Femur (tissue), 1 donor: ENCODE data around the gene ITFG2.
A peak's percentile ranks its signal among the peaks of the same experiment; 100 is the strongest.
"Not testable (repeated sequence)": the region's sequence is repeated elsewhere in the genome, so short reads cannot be mapped to it uniquely, and the experiment has no call there.

Experiments used
- DNase-seq: peaks from one replicate; pipeline ENCODE4 v3.0.0-alpha.2; 2017

The ITFG2 gene

DNA sequence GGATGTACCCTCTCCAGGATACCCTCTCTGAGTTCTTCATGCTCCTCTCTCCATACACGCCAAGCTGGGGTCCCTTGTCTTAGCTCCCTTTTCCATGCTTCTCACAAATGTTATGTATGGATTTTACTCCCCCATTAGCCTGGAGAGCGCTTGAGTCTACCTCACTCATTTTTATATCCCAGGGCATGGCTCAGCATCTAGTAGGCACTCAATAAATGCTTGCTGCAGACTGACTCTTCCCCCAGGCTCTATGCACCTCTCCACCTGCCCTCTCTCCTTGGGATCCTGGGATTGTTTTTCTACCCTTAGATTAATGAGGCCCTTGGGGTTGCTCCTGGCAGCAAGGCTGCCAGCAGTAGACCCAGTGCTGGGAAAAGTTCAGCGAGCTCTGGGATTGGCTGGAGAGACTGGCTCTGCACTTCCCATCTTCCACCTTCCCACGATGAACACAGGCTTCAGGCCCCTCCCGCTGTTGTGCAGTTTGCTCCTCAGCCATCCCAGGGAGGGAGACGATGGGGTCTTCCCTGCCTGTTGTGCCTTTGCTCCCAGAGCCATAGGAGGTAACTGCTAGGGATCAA lies 20.2 kb downstream of the ITFG2 start:
- DNase-seq: no peak

DNA sequence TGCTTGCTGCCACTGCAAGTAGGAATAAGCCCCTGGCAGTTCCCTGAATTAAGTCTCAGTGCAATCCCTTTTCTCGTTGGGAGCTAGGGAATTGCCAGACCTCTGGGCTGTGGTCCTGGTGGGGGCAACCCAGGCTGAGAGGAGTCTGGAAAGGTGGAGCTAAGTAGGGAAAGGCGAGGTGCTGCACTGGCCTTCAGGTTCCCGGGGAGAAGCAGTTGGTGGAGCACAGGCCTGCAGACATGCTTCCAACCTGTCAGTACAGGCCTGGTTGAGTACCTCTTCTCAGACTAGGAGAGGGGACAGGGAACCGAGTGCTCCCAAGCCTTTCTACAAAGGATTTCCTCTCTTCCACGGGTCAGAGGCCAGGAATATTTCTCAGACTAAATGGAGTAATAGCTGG lies 20.9 kb downstream of the ITFG2 start:
- DNase-seq: no peak

DNA sequence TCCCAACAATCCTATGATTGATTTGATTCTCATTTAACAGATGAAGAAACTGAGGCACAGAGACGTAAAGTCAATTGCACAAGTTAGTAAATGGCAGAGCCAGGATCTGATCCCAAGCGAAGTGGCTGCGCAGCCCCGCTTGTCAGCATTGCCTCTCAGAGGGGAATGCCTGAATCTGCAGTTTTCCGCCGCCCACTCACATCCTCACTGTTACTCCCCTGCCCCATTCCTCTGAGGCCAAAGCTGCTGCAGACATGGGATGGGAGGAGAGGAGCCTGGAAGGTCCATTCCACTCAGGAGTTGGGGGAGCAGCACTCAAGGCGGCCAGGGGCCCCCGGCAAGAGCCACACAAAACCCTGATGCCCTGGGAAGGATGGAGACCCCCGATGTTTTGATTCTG lies 21.3 kb downstream of the ITFG2 start:
- no peak for DNase-seq

DNA sequence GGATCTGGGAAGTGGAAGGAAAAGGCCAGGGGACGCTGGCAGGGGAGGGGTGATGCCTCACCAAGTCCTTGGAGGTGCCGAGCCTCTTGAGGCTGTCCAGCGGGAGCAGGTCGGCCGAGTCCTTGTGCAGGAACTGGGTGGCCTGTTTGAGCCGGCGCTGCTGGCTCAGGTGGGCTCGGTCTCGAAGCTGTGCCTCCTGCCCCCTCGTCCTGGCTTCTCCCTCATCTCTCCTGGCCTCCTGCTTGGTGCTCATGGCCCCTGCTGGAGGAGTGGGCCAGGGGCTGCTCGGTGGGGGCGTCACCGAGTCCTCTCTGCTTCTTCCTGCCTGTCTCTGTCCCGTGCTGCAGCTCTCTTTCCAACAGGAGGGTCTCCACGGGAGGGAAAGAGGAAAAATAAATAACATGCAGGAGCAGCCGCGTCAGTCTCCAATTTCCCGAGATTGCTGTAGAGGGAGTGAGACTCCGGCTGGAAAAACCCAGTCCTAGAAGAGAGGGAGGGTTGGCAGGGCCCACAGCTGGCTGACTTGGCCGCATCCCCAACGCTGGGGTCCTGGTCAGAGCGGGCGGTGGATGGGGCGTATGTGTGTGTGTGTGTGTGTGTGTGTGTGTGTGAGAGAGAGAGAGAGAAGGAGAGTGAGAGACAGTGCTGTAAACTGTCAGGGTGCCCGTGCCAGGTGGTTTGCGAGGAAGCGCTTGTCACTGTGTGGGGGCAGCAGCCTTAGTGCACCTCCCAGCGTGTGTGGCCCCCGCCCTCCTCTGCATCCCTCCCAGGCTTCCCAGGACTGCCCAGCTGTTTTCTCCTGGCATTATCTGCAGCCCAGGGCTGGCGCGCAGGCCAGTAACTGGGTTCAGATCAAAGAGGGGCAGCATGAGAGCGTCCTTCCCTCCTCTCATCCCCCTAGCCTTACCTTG lies 22.4 kb downstream of the ITFG2 start, which contains the start of gene NRIP2:
Gene NRIP2, minus strand, starts transcription at position 455 of the 911 bp plus-strand sequence. Its CDS starts 52 bp downstream, at position 403.
- peak; percentile 90 for DNase-seq

DNA sequence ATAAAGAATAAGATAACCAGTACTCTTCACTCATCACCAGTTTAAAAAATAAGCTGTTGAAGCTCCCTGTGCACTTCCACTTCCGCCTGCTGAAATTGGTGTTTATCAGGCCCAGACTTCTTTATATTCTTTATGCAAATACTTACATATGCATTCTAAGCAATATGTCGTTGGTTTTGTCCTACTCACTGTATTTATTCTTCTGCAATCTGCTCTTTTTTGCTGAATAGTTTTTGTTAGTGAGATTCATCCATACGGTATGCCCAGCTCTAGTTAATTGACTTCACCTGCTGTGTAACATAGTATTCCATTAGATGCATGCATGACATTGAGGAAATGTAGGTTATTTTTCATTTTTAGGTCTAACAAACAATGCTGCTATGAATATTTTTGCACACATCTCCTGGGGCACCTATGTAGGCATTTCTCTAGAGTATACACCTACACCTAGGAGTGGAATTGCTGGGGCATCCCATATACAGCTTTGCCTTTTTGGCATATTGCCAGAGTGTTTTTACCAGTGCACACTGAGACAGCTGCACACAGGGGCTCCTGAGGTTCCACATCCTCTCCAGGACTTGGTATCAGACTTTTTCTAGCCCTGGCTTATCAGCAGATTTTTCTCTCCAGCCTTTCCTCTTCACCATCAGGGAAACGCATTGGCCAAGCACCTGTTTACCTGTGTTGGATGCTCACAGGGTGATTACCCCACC lies 23.4 kb downstream of the ITFG2 start:
- DNase-seq: no peak

DNA sequence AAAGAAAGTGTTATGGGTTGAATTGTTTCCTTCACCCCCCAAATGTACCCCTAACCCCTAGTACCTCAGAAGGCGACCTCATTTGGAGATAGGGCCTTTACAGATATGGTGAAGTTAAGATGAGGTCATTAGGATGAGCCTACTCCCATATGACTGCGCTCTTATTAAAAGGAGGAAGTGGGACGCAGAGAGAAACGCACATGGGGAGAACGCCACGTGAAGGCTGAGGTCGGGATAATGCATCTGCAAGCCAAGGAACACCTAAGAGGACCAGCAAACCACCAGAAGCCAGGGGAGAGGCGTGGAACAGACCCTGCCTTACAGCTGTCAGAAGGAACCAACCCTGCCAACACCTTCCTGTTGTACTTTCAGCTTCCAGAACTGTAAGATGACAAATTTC lies 24.1 kb downstream of the ITFG2 start:
- DNase-seq: no peak

DNA sequence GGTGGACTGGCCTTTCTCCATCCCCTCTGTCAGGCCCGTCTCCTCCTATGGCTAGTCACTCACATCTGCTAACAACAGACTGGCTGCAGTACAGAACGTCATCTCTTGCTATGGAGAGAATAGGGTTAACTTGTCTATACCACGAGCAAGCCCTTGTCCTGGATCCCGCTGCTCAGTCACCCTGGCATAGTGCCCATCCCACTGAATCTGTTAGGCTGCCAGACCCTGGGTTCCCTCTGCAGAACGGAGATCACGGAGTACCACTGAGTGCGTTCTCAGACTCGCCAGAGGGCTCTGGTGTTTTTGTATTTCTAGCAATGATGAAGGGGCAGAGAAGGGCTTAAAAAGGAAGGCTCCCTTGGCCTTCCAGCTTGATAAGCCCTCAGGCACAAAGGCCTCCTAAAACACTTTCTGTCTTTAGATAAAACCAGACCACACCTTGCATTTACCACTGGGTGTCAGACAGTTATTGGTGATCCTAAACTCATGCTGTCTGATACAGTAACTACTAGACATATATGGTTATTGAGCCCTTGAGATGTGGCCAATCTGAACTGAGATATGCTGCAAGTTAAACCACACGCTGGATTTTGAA lies 28.7 kb downstream of the ITFG2 start:
- no peak for DNase-seq

DNA sequence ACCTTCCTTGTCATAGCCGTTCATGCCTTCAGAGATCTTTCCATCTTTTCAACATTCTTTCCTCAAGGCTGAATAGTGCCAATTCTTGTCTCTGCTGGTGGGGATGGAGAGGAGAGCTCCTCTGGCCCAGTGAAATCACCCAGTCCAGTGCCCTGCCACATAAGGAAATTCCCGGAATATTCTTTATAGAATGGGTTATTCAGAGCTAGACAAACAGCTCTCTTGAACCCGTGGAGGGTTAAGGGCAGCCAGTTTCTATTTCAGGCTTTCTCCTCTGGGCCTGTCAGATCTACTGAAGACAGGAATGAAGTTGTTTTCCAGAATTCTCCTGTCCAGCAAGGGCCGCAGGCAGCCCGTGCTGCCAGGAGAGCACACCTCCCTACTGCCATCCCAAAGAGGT lies 30.5 kb downstream of the ITFG2 start:
- DNase-seq: no peak

DNA sequence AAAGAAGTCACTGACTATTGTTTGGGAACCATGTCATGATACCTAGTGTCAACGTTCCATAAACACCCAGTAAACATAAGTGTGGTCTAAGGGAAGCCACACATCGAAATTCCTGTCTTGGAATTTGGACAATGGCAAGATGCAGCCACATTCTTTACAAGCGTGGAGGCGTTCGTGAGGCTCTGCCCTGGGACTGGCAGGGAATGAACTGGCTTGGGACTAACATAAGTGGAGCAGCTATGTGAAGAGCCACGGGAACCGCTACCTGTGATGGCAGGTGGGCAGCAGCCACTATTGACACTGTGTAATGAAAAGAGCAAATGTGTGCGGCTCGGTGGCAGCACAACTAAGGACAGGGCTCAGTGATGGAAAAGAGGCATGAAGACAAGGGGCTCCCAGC lies 32.3 kb downstream of the ITFG2 start:
- DNase-seq: no peak

DNA sequence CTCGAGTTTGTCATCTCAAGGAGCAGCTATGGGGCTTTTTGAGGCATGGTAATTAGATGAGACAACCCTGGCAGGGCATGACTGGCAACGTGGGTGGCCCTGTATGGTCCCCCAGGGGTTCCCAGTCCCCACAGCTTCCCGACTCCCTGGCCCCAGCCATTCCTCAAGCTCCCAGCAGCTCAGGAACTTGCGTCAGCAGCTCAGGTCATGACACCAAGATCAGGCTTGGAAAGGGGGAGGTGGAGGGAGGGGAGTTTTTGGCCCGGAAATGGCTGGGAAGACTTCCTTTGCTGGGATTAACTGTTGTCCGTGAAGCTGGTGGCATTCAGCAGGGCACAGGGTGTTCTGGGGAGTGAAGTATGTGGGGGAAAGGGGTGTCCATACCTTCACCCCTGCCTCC lies 32.8 kb downstream of the ITFG2 start:
- peak; percentile 57 for DNase-seq

DNA sequence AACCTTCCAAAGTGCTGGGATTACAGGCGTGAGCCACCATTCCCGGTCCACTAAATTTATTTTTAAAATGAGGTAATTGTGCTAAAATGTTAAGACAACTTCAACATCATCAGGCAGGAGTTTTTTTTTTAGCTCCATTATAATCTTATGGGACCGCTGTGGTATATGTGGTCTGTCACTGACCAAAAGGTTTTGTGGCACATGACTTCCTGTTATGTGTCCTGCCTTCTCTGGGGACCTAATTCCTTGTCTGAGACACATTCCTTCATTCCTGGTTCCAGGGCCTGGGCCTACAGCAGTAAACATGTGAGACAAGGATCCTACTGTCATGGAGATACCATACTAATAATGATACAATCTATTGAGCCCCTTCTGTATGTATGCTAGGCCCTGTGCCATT lies 39.5 kb downstream of the ITFG2 start:
- no peak for DNase-seq

DNA sequence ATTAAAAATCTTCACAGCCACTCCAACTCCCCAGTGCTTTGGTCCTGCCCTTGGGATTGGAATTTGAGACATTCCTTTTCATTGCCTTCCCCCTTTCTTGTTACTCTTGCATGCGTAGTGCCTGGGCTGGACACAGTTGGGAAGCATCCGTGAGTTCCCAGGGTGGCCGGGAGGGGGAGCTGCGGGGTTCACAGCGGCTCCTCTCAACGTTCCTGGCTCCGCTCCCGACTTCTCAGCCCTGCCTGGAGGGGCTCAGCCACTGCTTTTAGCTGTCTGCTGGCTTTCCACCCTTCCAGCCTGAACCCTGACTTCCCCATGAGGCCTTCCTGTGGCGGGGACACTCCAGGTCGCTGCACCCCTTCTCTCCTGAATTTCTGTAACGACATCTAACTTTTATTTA lies 41.2 kb downstream of the ITFG2 start:
- DNase-seq: peak; percentile 89

DNA sequence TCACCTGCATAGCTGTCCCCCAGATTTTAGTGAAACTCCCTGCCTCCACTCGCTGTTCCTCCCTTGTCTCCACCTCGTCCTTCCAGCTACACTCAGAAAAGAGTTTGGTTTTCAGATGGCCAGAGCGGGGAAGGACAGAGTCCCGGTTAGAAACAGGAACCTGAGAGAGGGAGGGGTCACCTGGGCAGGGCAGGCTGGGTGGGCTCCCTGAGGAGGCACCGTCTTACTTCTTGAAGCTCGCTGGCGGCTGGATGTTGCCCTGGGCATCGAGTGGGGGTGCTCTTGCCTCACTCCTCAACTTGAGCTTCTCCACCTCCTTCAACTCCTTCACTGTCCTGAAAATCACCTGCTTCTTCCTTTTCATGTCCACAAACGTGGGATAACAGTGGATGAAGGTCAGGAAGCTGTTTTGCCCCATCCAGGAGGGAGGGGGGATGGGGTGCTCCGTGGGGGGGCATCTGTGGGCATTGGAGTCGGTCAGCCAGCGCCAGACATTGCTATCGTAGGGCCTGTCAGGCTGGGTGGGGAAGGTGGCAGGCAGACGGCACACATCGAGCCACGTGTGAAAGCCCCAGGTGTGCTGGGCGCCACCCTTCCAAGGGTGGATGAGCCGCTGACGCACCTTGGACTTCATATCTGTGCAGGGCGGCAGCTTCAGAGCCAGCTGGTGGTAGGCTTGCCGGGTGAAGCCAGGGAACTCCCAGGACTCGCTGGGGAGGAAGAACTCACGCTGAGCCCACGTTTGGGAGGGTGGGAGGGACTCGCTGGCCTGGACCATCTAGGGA lies 42.4 kb downstream of the ITFG2 start:
- no peak for DNase-seq

DNA sequence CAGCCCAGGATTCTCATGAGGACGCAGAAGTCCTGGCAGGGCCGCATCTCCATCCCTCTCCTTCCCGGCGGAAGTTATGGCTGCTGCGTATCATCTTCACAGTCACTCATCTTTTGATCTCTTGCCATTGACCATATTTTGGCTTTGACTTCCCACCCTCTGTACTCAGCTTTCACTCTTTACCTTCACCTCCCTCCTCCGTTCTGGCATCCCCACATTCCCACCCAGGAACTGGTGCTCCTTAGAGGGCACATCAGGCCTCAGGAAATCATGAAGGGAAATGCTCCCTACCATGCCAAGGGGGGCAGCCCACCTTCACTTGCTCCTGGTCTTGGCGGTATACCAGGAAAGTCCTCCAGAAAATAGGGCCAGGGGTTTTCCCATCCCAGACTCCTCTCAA lies 43.1 kb downstream of the ITFG2 start:
- DNase-seq: no peak

DNA sequence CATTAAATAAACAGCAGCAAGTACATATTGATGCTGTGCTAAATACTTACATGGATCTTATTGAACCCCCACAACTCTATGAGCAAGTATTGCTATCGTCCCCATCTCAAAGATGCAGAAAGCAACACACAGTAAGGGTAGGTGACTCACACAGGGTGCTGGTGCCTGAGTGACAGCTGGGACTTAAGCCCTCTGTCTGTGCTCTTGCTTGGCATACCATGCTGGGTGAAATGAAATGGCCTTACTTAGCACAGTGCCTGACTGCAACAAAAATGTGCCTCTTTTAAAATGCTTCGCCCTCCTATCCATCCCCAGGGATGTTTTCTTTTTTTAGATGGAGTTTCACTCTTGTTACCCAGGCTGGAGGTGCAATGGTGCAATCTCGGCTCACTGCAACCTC lies 43.6 kb downstream of the ITFG2 start:
- DNase-seq: no peak

DNA sequence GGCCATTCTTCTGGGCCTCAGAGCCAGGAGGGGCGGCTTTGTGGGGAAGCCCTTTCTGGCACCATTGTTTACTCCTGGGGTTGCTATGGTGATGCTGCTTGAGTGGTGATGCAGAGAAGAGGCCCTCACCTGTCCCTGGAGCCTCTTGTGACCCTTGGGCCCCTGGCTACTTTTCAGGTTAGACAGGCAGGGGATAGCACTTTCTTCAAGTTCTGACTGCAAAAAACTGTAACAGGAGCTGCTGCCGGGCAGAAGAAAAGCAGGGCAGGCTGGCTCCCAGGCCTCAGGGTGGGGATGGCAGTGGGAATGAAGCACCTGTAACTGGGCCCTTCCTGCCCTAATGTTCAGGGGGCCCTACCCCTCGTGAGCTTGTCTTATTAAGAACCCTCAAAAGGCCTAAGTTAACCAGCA lies 44.6 kb downstream of the ITFG2 start, which contains the start of gene TEX52:
Gene TEX52, minus strand, starts transcription at position 19 of the 411 bp plus-strand sequence. Its CDS starts 13 bp downstream, at position 6.
- DNase-seq: no peak

DNA sequence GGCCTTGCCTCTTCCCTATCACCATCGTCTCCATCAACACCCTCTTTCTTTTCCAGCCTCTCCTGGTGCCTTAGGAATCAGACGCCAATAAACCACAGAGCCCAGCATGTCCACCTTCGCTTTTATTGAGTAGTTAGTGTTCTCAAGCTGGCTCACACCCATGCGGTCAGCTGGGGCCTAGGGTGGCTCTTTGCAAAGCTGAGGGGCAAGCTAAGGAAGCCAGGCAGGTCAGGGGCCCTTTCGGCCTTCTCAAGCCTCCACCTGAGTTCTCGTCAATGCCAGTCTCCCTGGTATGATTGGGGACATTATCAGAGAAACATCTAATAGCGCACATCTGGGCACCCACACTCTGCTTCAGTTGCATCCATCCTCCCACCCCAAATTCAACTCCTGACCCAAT lies 45.1 kb downstream of the ITFG2 start:
- no peak for DNase-seq

DNA sequence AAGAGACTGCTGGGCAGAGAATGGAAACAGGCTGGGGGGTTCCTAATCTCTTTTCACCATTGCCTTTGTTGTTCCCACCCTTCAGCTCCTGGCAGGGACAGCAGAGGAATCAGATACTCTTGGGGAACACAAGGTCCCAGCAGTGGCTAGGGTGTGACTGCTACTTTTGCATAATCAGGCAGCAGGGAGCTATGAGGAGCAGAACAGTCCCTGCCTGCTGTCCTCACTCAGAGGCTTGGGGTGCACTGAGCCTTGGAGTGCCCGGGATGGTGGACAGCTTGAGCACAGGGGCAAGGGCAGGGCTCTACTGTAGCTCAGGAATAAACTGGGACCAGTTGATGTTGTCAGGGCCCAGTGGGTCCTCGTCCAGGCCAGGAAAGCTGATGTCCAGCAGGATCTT lies 45.9 kb downstream of the ITFG2 start:
- no peak for DNase-seq

DNA sequence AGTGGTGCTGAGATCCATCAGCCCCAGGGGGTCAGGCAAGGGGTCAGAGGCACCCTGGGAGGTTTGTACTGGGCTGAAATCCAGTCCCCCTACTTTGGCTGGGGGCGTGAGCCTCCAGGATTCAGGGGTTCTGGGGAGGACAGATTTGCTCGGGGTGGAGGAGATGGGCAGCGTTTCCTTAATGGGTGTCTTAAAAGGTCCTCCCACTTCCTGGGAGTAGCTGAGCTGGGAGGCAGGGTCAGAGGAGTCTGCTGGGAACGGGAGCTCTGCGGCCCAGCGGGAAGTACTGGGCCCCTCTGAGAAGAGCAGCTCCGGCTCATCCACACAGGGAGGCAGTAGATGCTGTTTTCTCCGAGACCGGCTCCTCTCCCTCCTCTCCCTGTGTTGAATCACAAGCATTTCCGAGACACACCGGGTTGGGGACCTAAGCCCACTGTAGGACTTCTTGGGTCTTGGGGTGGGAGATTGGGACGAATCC lies 46.5 kb downstream of the ITFG2 start:
- DNase-seq: no peak

DNA sequence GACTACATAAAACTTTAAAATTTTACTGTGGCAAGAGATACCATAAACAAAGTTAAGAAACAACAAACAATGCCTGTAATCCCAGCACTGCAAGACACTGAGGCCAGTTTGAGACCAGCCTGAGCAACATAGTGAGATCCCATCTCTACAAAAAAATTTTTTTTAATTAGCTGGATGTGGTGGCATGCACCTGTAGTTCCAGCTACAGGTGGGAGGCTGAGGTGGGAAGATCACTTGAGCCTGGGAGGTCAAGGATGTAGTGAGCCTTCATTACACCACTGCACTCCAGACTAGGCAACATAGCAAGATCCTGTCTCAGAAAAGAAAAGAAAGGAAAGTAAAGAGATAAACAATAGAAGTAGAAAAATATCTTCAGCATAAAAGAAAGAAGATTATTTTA lies 47.7 kb downstream of the ITFG2 start:
- DNase-seq: no peak

DNA sequence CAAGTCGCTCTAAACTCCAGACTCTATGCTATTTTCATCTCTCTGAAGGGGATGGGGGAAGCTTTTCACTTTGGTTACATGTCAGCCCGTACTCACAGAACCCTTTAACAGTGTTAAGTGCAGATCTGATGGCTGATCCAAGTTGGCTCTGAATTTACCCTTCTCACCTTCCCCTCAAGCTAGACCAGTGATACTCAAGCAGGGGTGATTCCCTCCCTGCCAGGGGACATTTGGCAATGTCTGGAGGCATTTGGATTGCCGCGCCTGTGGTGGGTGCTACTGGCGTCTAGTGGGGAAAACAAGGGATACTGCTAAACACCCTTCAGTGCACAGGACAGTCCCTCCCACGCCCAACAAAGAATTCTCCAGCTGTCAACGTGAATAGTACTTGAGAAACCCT lies 50.4 kb downstream of the ITFG2 start:
- no peak for DNase-seq

DNA sequence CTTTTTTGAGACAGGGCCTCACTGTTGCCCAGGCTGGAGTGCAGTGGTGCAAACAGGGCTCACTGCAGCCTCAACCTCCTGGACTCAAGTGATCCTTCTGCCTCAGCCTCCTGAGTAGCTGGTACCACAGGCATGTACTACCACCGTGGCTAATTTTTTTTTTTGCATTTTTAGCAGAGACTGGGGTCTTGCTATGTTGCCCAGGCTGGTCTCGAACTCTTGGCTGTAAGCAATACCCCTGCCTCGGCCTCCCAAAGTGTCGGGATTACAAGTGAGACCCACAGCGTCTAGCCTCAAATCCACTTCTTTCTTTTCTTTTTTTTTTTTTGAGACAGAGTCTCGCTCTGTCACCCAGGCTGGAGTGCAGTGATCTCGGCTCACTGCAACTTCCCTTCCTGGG lies 50.9 kb downstream of the ITFG2 start:
- not testable (repeated sequence) for DNase-seq
